Dermis microvascular lymphatic vessel endothelial cell (primary cell): Measurements from ENCODE around the gene ALOX5AP. TPM values are rescaled to one million over a fixed set of nuclear protein-coding genes. Genes with fewer than 3 reads are reported as not detected.

ENCODE experiments used
- DNase-seq, 2 donors: peaks; one replicate each; pipeline versions ENCODE4 v3.0.0 to v3.0.0-alpha.2; 2010; ENCODE audit warnings: low read depth in 2 of 2
- total RNA-seq: library from RNA; depleted of rRNA; stranded (reverse); fragments of >200 nt; gene quantifications from 2 replicates; pipeline ENCODE4 v1.2.1, GENCODE V29; 2014

The ALOX5AP gene
- total RNA-seq, 1 donor from 2014 or later = 0.26 TPM

GRCh38 chr13:30714629-30715371 is 20.5 kb upstream of the ALOX5AP start:
- DNase-seq = no peak

- no peak for DNase-seq
Measured at GRCh38 chr13:30715372-30715756, 20.0 kb upstream of the ALOX5AP start.

GRCh38 chr13:30715837-30716236 is 19.5 kb upstream of the ALOX5AP start:
- no peak for DNase-seq

GRCh38 chr13:30718661-30719524 is 16.4 kb upstream of the ALOX5AP start:
- no peak for DNase-seq

GRCh38 chr13:30719525-30719914 is 15.8 kb upstream of the ALOX5AP start:
- DNase-seq = no peak

- DNase-seq = no peak
Measured at GRCh38 chr13:30720172-30720869, 15.0 kb upstream of the ALOX5AP start.

- DNase-seq = no peak
Measured at GRCh38 chr13:30721936-30722335, 13.4 kb upstream of the ALOX5AP start.

- DNase-seq = no peak
Measured at GRCh38 chr13:30722361-30722760, 13.0 kb upstream of the ALOX5AP start.

GRCh38 chr13:30724778-30725177 is 10.6 kb upstream of the ALOX5AP start:
- no peak for DNase-seq

GRCh38 chr13:30725326-30726085 is 9.8 kb upstream of the ALOX5AP start:
- DNase-seq = peak in 1 of 2 donors; percentile 67

GRCh38 chr13:30726192-30726591 is 9.2 kb upstream of the ALOX5AP start:
- no peak for DNase-seq

- no peak for DNase-seq
Measured at GRCh38 chr13:30727491-30728355, 7.6 kb upstream of the ALOX5AP start.

- DNase-seq = no peak
Measured at GRCh38 chr13:30729801-30730200, 5.5 kb upstream of the ALOX5AP start.

- DNase-seq = no peak
Measured at GRCh38 chr13:30730526-30730925, 4.8 kb upstream of the ALOX5AP start.

- DNase-seq = no peak
Measured at GRCh38 chr13:30731361-30732045, 3.8 kb upstream of the ALOX5AP start.

- DNase-seq = no peak
Measured at GRCh38 chr13:30732046-30732390, 3.3 kb upstream of the ALOX5AP start.

GRCh38 chr13:30734439-30734838 is 904 bp upstream of the ALOX5AP start:
- DNase-seq = peak in 1 of 2 donors; percentile 28

GRCh38 chr13:30735872-30736175 is 481 bp downstream of the ALOX5AP start:
- DNase-seq = no peak

GRCh38 chr13:30736461-30737320 is 1.3 kb downstream of the ALOX5AP start:
- DNase-seq = no peak
